Stimulated activated effector memory CD8-positive, alpha-beta T cell treated with anti-CD3 and anti-CD28 coated beads, Interleukin-12 subunit alpha, Interleukin-12 subunit beta, amount 100 ng/mL, for 72 hours (primary cell): ENCODE data around the gene TNS3.

Experiments used
- ATAC-seq: fragments of 150-1000 bp; cut with Tn5 transposase; 2 replicates; pipeline ENCODE4 v1.10.0; 2021
- DNase-seq, 2 donors: peaks; one replicate each; pipeline ENCODE4 v3.0.0; 2021 to 2022; ENCODE audit warnings: low spot score in 2 of 2
- H3K27ac Mint-ChIP-seq: one replicate; pipeline ENCODE4 v1.8.0; 2022; ENCODE audit warnings: mild to moderate bottlenecking, mixed read lengths
- H3K36me3 Mint-ChIP-seq: one replicate; pipeline ENCODE4 v1.8.0; 2022; ENCODE audit warnings: mild to moderate bottlenecking, mixed read lengths
- H3K4me1 Mint-ChIP-seq: one replicate; pipeline ENCODE4 v1.8.0; 2022; ENCODE audit warnings: mixed read lengths
- H3K4me3 Mint-ChIP-seq: one replicate; pipeline ENCODE4 v1.8.0; 2022; ENCODE audit warnings: mild to moderate bottlenecking, mixed read lengths
- H3K9me3 Mint-ChIP-seq: one replicate; pipeline ENCODE4 v1.8.0; 2022; ENCODE audit warnings: mixed read lengths

TNS3 gene

GRCh38 chr7:47578579-47579270, 3.2 kb downstream of the TNS3 start:
- ATAC-seq (no peak), DNase-seq (no peak)
- H3K4me3 Mint-ChIP-seq: no peak overlapping the region
- H3K9me3 Mint-ChIP-seq: peaks cover 2% of the 10 kb centered on the region
- no peaks in the 10 kb centered on the region for H3K4me1 Mint-ChIP-seq
- H3K36me3 Mint-ChIP-seq: no peaks in the 10 kb centered on the region
- no peak overlapping the region for H3K27ac Mint-ChIP-seq

- Mint-ChIP-seq H3K4me3 (no peak overlapping the region), H3K4me1 (no peaks in the 10 kb centered on the region), H3K9me3 (peaks cover 2% of the 10 kb centered on the region), H3K27ac (no peak overlapping the region), H3K36me3 (no peaks in the 10 kb centered on the region)
- DNase-seq (no peak), ATAC-seq (no peak)
Measured at GRCh38 chr7:47577321-47577919, 4.5 kb downstream of the TNS3 start.

- H3K4me1 Mint-ChIP-seq: no peaks in the 10 kb centered on the region
- H3K27ac Mint-ChIP-seq: no peak overlapping the region
- ATAC-seq (no peak), DNase-seq (no peak)
- H3K9me3 Mint-ChIP-seq: peaks cover 2% of the 10 kb centered on the region
- H3K4me3 Mint-ChIP-seq: no peak overlapping the region
- H3K36me3 Mint-ChIP-seq: no peaks in the 10 kb centered on the region
Measured at GRCh38 chr7:47576866-47577306, 5.0 kb downstream of the TNS3 start.

- Mint-ChIP-seq H3K4me3 (no peak overlapping the region), H3K36me3 (no peaks in the 10 kb centered on the region), H3K27ac (no peak overlapping the region), H3K9me3 (peaks cover 2% of the 10 kb centered on the region), H3K4me1 (no peaks in the 10 kb centered on the region)
- no peak for DNase-seq
- ATAC-seq: no peak
Measured at GRCh38 chr7:47576031-47576865, 5.7 kb downstream of the TNS3 start.

- no peaks in the 10 kb centered on the region for H3K36me3 Mint-ChIP-seq
Measured at GRCh38 chr7:47574482-47575329, 7.2 kb downstream of the TNS3 start.

GRCh38 chr7:47573758-47574481, 8.0 kb downstream of the TNS3 start:
- no peaks in the 10 kb centered on the region for H3K36me3 Mint-ChIP-seq
- ATAC-seq (no peak), DNase-seq (no peak)
- no peaks in the 10 kb centered on the region for H3K4me1 Mint-ChIP-seq
- peaks cover 2% of the 10 kb centered on the region for H3K9me3 Mint-ChIP-seq
- no peak overlapping the region for H3K4me3 Mint-ChIP-seq
- no peak overlapping the region for H3K27ac Mint-ChIP-seq

More at GRCh38 chr7:47574482-47575329, 7.2 kb downstream of the TNS3 start:
- Mint-ChIP-seq H3K4me3 (no peak overlapping the region), H3K9me3 (peaks cover 2% of the 10 kb centered on the region), H3K27ac (no peak overlapping the region), H3K4me1 (no peaks in the 10 kb centered on the region)
- DNase-seq (no peak), ATAC-seq (no peak)

- ATAC-seq (no peak), DNase-seq (no peak)
- no peaks in the 10 kb centered on the region for H3K36me3 Mint-ChIP-seq
- H3K27ac Mint-ChIP-seq: no peak overlapping the region
- H3K9me3 Mint-ChIP-seq: peaks cover 2% of the 10 kb centered on the region
- no peaks in the 10 kb centered on the region for H3K4me1 Mint-ChIP-seq
- H3K4me3 Mint-ChIP-seq: no peak overlapping the region
Measured at GRCh38 chr7:47572939-47573757, 8.8 kb downstream of the TNS3 start.

GRCh38 chr7:47572094-47572445, 9.8 kb downstream of the TNS3 start:
- Mint-ChIP-seq H3K9me3 (peaks cover under 1% of the 10 kb centered on the region), H3K27ac (no peak overlapping the region), H3K4me1 (no peaks in the 10 kb centered on the region), H3K36me3 (no peaks in the 10 kb centered on the region), H3K4me3 (no peak overlapping the region)
- ATAC-seq (no peak), DNase-seq (no peak)

DNA sequence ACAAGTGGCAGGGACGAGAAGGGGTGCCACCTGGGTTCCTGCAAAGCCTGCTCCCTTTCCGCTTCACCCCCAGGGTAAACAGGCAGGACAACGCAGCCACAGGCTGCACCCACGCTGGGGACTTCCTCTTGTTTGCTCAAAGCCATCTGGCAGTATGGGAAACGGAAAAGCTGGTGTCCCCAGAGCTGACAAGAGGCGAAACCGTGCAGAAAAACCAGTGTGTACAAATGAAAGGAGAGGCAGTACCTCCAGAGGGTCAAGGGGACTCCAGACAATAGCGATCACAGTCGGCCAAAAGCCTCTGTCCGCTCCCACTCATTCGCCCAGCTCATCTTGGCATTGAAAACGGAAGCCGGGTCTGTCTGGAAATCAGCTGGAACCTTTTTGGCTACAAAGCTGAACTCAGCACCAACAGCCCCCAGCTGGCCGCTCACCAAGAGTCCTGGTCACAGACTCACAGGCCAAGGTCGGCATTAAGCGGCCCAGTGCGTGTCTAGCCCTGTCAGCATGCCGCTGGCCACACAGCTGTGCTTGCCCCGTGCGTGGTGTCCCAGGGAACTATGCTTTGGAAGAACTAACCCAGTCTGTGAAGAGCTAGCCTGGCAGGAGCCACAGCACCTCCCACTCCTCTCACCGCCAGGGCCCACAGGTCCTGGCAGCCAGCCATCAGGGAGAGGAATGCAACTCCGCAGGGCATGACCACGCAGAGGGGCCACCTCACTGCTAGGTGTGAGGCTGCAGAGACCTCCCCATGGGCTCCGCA, 10.4 kb downstream of the TNS3 start:
- H3K4me3 Mint-ChIP-seq: no peak overlapping the region
- H3K27ac Mint-ChIP-seq: no peak overlapping the region
- H3K4me1 Mint-ChIP-seq: no peaks in the 10 kb centered on the region

DNA sequence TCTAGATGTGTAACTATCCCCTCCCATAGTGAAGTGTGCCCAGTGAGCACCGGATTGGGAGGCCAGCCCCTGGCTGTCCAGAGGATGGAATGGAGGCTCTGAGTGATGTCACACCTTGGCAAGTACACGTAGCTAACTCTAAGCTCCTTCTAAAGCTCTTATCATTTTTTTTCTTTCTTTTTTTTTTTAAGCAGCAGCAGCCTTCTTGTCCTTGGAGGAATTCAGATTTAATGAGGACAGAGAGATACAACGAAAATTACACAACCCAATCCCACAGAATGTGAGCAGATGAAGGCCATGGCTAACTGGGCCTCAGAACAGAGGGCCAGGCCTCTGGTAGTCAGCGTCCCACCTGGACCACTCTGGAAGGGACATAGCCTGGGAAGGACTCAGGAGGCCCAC, 11.3 kb downstream of the TNS3 start:
- Mint-ChIP-seq H3K4me3 (no peak overlapping the region), H3K9me3 (no peaks in the 10 kb centered on the region), H3K27ac (no peak overlapping the region), H3K36me3 (no peaks in the 10 kb centered on the region), H3K4me1 (no peaks in the 10 kb centered on the region)
- ATAC-seq (no peak), DNase-seq (no peak)

More for the DNA sequence above, 10.4 kb downstream of the TNS3 start:
- ATAC-seq (peak; percentile 8), DNase-seq (no peak)
- no peaks in the 10 kb centered on the region for H3K9me3 Mint-ChIP-seq
- H3K36me3 Mint-ChIP-seq: no peaks in the 10 kb centered on the region

GRCh38 chr7:47568547-47568946, 13.4 kb downstream of the TNS3 start:
- Mint-ChIP-seq H3K27ac (no peak overlapping the region), H3K4me1 (no peaks in the 10 kb centered on the region), H3K4me3 (no peak overlapping the region), H3K9me3 (no peaks in the 10 kb centered on the region), H3K36me3 (no peaks in the 10 kb centered on the region)
- no peak for DNase-seq
- no peak for ATAC-seq

DNA sequence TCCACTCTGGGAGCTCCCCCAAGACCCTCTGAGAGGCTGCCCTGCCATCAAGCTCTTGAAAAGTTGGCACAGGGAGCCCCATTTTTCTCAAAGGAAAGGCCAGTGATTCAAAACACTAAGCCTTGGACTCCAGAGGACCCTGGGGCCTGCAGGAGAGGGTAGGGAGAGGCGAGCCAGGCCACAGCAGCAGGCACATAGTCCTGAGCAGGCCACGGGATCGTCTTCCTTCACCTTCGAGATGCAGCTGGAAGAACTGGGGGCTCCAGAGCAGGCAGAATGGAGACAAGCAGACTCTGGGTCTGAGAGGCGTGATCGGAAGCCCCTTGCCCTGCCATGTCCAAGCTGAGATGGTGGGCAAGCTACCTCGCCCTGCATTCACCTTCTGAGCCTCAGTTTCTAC, 13.9 kb downstream of the TNS3 start:
- H3K4me1 Mint-ChIP-seq: no peaks in the 10 kb centered on the region

DNA sequence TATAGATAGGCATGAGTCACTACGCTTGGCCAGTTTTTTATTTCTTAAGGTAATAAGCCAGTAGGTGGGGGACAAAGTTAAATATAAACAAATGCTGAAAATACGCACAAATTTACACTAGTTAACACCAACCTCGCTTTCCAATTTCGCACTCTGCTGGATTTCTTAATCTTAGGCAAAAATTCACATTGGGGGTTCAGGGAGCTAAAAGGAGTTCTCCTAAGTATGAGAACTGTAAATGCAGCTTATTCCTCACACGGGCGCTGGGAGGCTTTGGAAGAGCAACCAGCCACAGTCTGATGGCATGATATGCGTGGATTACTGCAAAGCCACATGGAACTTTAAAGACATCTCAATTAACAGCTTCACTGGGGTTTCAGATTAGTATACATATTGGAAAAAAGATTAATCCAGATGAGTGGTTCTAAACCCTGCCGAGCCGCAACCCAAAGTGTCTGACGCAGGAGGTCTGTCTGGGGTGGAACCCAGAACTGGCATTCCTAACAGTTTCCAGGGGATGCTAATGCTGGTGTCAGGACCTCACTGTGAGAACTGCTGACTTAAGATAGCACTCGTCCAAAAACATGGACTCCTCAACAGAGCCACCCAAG, 16.2 kb downstream of the TNS3 start:
- DNase-seq: no peak
- Mint-ChIP-seq H3K4me3 (no peak overlapping the region), H3K27ac (no peak overlapping the region), H3K36me3 (no peaks in the 10 kb centered on the region), H3K4me1 (no peaks in the 10 kb centered on the region), H3K9me3 (no peaks in the 10 kb centered on the region)
- ATAC-seq: no peak

More for the DNA sequence above, 13.9 kb downstream of the TNS3 start:
- Mint-ChIP-seq H3K36me3 (no peaks in the 10 kb centered on the region), H3K9me3 (no peaks in the 10 kb centered on the region), H3K4me3 (no peak overlapping the region), H3K27ac (no peak overlapping the region)
- no peak for ATAC-seq
- DNase-seq: no peak
